PC-3 (cell line): Measurements from ENCODE around the gene BCAN.

Source experiments
- EZH2 ChIP-seq: fragments of 300-600 bp; sonication (generic); IDR thresholded peaks from one replicate; pipeline ENCODE4 v1.6.1; 2017; ENCODE audit warnings: antibody characterized with exemption, mild to moderate bottlenecking, low read length; ENCODE audit not compliant: unreplicated experiment
- EZH2phosphoT487 ChIP-seq: fragments of 300-600 bp; sonication (generic); IDR thresholded peaks from 2 replicates; pipeline ENCODE4 v1.6.1; 2018; ENCODE audit warnings: mild to moderate bottlenecking, antibody characterized with exemption, low read length, borderline replicate concordance
- TF ChIP-seq, protein P1 (sequence below): fragments of 300-600 bp; sonication (generic); conservative IDR thresholded peaks from 2 replicates; pipeline ENCODE4 v1.5.1; 2017; ENCODE audit warnings: antibody characterized with exemption, low read depth, mild to moderate bottlenecking, low read length

DNA sequence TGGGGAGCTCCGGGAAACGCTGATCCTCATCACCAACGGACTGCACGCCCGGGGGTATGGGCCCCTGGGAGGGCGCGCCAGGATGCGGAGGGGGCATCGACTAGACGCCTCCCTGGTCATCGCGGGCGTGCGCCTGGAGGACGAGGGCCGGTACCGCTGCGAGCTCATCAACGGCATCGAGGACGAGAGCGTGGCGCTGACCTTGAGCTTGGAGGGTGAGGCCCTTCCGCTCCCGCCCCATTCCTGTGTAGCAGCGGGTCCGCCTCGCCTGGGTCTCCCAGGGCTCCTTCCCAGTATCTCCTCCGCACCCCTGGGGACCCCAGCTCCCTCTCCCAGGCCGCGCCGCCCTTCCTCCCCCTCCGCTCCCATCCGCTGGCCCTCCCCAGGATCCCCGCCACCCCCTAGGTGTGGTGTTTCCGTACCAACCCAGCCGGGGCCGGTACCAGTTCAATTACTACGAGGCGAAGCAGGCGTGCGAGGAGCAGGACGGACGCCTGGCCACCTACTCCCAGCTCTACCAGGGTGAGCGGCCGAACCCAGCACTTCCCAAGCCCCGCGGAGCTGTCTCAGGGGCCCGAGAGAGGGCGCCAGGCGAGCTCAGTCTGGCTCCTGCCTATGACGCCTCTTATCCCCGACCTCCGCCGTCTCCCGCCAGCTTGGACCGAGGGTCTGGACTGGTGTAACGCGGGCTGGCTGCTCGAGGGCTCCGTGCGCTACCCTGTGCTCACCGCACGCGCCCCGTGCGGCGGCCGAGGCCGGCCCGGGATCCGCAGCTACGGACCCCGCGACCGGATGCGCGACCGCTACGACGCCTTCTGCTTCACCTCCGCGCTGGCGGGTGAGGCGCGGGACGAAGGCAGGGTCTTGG lies 17.7 kb upstream of the BCAN start:
- no peak for TF ChIP-seq EZH2
- TF ChIP-seq, protein P1, sequence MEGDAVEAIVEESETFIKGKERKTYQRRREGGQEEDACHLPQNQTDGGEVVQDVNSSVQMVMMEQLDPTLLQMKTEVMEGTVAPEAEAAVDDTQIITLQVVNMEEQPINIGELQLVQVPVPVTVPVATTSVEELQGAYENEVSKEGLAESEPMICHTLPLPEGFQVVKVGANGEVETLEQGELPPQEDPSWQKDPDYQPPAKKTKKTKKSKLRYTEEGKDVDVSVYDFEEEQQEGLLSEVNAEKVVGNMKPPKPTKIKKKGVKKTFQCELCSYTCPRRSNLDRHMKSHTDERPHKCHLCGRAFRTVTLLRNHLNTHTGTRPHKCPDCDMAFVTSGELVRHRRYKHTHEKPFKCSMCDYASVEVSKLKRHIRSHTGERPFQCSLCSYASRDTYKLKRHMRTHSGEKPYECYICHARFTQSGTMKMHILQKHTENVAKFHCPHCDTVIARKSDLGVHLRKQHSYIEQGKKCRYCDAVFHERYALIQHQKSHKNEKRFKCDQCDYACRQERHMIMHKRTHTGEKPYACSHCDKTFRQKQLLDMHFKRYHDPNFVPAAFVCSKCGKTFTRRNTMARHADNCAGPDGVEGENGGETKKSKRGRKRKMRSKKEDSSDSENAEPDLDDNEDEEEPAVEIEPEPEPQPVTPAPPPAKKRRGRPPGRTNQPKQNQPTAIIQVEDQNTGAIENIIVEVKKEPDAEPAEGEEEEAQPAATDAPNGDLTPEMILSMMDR = peak; percentile 45
- TF ChIP-seq EZH2phosphoT487 = no peak
